SIG-M5 treated with dmso at 0.1 percent for 504 hours (cell line): ENCODE measurements around the gene C2orf42.
"Not testable (repeated sequence)": the region's sequence is repeated elsewhere in the genome, so short reads cannot be mapped to it uniquely, and the experiment has no call there.

Experiments used
- DNase-seq: peaks from one replicate; lab custom pipeline; 2025; ENCODE audit not compliant: unreplicated experiment; lab: John Stamatoyannopoulos, UW

The C2orf42 gene

GRCh38 chr2:70190418-70191243, at the start of gene C2orf42:
Gene C2orf42, minus strand, starts transcription at chr2:70191019. Its CDS starts 9,034 bp downstream, at chr2:70181985.
- peak; percentile 98 for DNase-seq

- no peak for DNase-seq
Observed at GRCh38 chr2:70240599-70240998, 49.8 kb upstream of the C2orf42 start.

GRCh38 chr2:70233926-70234325, 43.1 kb upstream of the C2orf42 start:
- no peak for DNase-seq

- no peak for DNase-seq
Observed at GRCh38 chr2:70226781-70227180, 36.0 kb upstream of the C2orf42 start.

- not testable (repeated sequence) for DNase-seq
Observed at GRCh38 chr2:70223305-70223704, 32.5 kb upstream of the C2orf42 start.

GRCh38 chr2:70214953-70215549, 24.2 kb upstream of the C2orf42 start:
- no peak for DNase-seq

- DNase-seq, result no peak
Observed at GRCh38 chr2:70214365-70214764, 23.5 kb upstream of the C2orf42 start.

GRCh38 chr2:70212298-70212932, 21.6 kb upstream of the C2orf42 start:
- no peak for DNase-seq

GRCh38 chr2:70211595-70211994, 20.8 kb upstream of the C2orf42 start:
- no peak for DNase-seq

GRCh38 chr2:70204452-70204851, 13.6 kb upstream of the C2orf42 start:
- DNase-seq, result no peak

GRCh38 chr2:70203086-70203485, 12.3 kb upstream of the C2orf42 start:
- no peak for DNase-seq

- DNase-seq, result no peak
Observed at GRCh38 chr2:70202236-70202806, 11.5 kb upstream of the C2orf42 start.

GRCh38 chr2:70201831-70202230, 11.0 kb upstream of the C2orf42 start:
- no peak for DNase-seq

GRCh38 chr2:70201225-70201768, 10.5 kb upstream of the C2orf42 start:
- no peak for DNase-seq

GRCh38 chr2:70199320-70199864, 8.6 kb upstream of the C2orf42 start:
- peak; percentile 31 for DNase-seq

GRCh38 chr2:70192516-70192915, 1.7 kb upstream of the C2orf42 start:
- no peak for DNase-seq

- DNase-seq, result no peak
Observed at GRCh38 chr2:70191244-70191735, 471 bp upstream of the C2orf42 start.

- DNase-seq, result no peak
Observed at GRCh38 chr2:70188460-70188859, 2.4 kb downstream of the C2orf42 start.

GRCh38 chr2:70187170-70187569, 3.6 kb downstream of the C2orf42 start:
- DNase-seq, result not testable (repeated sequence)

GRCh38 chr2:70182689-70183088, 8.1 kb downstream of the C2orf42 start:
- DNase-seq, result no peak
